ENCODE results near the gene PSME2. TPM values are rescaled to one million over a fixed set of nuclear protein-coding genes. Genes with fewer than 3 reads are reported as not detected.
A peak's percentile ranks its signal among the peaks of the same experiment; 100 is the strongest.

PSME2 gene
- total and polyA plus RNA-seq, 2 of the 13 experiments (the other 11 are each of a cell fraction or from before 2014, with no cell fraction given): 332 to 716 TPM

DNA sequence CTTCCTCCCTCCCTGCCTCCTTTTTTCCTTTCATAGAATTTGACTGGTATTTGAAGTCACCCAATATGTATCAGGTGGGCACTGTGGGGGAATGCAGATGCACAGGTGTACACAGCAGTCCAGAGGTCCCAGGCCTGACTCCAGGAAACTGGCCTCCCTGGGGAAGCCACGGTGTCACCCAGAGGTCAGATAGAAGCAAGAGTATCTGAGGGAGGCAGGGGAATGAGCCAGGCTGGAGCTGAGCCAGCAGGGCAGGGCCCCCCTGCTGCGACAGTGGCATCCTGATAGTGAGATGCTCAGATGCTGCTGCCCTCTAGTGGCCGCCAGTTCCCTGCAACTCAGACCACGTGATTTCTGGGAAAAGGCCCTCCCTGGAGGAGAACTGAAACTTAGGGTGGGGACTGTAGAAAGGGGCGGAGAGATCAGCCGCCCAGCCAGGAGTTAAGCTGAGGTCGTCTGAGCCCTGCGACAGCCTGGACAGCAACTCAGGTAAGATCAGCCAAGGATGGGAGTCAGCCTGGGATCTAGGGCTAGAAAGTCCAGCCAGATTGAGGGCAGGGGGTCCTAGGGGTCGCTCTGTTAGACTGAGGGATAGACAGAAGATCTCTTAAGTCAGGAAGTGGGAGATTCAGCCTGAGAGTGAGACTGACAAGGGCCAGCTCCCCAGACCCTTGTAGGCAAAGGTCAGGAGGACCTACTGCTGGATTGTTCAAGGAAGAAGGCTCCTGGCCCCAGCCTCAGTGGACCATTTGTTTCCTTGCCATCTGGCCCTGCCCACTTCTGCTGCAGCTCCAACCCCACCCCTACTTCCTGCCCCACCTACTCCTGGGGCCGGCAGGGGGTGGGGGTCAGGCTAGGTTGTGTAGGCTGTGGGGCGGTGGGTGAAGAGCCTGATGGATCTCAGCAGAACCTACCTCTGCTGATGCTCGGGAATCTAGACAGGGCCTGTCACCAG lies 14.7 kb upstream of the PSME2 start, which contains the start of gene IRF9 (continued):
- TF ChIP-seq ZNF550 (CRISPR knock-in tag; IDR thresholded peaks at IDR 0.05; ENCODE audit: borderline replicate concordance): peak; percentile 99
- no peak for TF ChIP-seq ADNP (CRISPR knock-in tag; IDR thresholded peaks at IDR 0.05)
- no peak for TF ChIP-seq ZNF33A (CRISPR knock-in tag; IDR thresholded peaks at IDR 0.05; ENCODE audit: borderline replicate concordance)
- TF ChIP-seq, protein P1, sequence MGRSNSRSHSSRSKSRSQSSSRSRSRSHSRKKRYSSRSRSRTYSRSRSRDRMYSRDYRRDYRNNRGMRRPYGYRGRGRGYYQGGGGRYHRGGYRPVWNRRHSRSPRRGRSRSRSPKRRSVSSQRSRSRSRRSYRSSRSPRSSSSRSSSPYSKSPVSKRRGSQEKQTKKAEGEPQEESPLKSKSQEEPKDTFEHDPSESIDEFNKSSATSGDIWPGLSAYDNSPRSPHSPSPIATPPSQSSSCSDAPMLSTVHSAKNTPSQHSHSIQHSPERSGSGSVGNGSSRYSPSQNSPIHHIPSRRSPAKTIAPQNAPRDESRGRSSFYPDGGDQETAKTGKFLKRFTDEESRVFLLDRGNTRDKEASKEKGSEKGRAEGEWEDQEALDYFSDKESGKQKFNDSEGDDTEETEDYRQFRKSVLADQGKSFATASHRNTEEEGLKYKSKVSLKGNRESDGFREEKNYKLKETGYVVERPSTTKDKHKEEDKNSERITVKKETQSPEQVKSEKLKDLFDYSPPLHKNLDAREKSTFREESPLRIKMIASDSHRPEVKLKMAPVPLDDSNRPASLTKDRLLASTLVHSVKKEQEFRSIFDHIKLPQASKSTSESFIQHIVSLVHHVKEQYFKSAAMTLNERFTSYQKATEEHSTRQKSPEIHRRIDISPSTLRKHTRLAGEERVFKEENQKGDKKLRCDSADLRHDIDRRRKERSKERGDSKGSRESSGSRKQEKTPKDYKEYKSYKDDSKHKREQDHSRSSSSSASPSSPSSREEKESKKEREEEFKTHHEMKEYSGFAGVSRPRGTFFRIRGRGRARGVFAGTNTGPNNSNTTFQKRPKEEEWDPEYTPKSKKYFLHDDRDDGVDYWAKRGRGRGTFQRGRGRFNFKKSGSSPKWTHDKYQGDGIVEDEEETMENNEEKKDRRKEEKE (IDR thresholded peaks at IDR 0.05): no peak
- TF ChIP-seq SMAD9 (CRISPR knock-in tag; IDR thresholded peaks at IDR 0.05): peak; percentile 97
- TF ChIP-seq, protein P2, sequence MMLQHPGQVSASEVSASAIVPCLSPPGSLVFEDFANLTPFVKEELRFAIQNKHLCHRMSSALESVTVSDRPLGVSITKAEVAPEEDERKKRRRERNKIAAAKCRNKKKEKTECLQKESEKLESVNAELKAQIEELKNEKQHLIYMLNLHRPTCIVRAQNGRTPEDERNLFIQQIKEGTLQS (CRISPR knock-in tag; IDR thresholded peaks at IDR 0.05): peak; percentile 64; the same call in 1 of the 2 replicates
- TF ChIP-seq, protein P3, sequence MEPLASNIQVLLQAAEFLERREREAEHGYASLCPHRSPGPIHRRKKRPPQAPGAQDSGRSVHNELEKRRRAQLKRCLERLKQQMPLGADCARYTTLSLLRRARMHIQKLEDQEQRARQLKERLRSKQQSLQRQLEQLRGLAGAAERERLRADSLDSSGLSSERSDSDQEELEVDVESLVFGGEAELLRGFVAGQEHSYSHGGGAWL (CRISPR knock-in tag; IDR thresholded peaks at IDR 0.05): peak; percentile 98
- TF ChIP-seq ZNF841 (CRISPR knock-in tag; IDR thresholded peaks at IDR 0.05; ENCODE audit: borderline replicate concordance): no peak
- no peak for TF ChIP-seq JDP2 (CRISPR knock-in tag; IDR thresholded peaks at IDR 0.05; ENCODE audit: borderline replicate concordance)
- TF ChIP-seq PCBP2 (optimal IDR thresholded peaks at IDR 0.05; ENCODE audit: low read depth, low read length, poor library complexity, severe bottlenecking): no peak
- peak; percentile 68 for TF ChIP-seq TBL1XR1 (IDR thresholded peaks at IDR 0.05; ENCODE audit: borderline replicate concordance, low read length, partially characterized antibody)
- TF ChIP-seq, protein P4, sequence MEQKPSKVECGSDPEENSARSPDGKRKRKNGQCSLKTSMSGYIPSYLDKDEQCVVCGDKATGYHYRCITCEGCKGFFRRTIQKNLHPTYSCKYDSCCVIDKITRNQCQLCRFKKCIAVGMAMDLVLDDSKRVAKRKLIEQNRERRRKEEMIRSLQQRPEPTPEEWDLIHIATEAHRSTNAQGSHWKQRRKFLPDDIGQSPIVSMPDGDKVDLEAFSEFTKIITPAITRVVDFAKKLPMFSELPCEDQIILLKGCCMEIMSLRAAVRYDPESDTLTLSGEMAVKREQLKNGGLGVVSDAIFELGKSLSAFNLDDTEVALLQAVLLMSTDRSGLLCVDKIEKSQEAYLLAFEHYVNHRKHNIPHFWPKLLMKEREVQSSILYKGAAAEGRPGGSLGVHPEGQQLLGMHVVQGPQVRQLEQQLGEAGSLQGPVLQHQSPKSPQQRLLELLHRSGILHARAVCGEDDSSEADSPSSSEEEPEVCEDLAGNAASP (CRISPR knock-in tag; IDR thresholded peaks at IDR 0.05; ENCODE audit: borderline replicate concordance): peak; percentile 99
- no peak for TF ChIP-seq ZNF530 (CRISPR knock-in tag; IDR thresholded peaks at IDR 0.05; ENCODE audit: low read depth)
- TF ChIP-seq ZNF629 (CRISPR knock-in tag; conservative IDR thresholded peaks at IDR 0.05): peak; percentile 54; the same call in 1 of the 2 replicates
- peak; percentile 99 for TF ChIP-seq ZNF615 (CRISPR knock-in tag; IDR thresholded peaks at IDR 0.05; ENCODE audit: borderline replicate concordance)
- no peak; the same call in 1 of the 2 replicates for TF ChIP-seq FOSL1 (CRISPR knock-in tag; IDR thresholded peaks at IDR 0.05; ENCODE audit: borderline replicate concordance)
- TF ChIP-seq ZNF124 (CRISPR knock-in tag; IDR thresholded peaks at IDR 0.05): peak; percentile 97
- TF ChIP-seq SRSF4 (IDR thresholded peaks at IDR 0.05; ENCODE audit: low read depth, low read length, poor library complexity, severe bottlenecking): no peak
- TF ChIP-seq TRIM24 (CRISPR knock-in tag; IDR thresholded peaks at IDR 0.05): no peak
- peak; percentile 96 for TF ChIP-seq ZSCAN21 (CRISPR knock-in tag; IDR thresholded peaks at IDR 0.05; ENCODE audit: borderline replicate concordance)
- TF ChIP-seq, protein P5, sequence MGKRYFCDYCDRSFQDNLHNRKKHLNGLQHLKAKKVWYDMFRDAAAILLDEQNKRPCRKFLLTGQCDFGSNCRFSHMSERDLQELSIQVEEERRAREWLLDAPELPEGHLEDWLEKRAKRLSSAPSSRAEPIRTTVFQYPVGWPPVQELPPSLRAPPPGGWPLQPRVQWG (CRISPR knock-in tag; IDR thresholded peaks at IDR 0.05; ENCODE audit: borderline replicate concordance, low read depth): no peak
- TF ChIP-seq KLF15 (CRISPR knock-in tag; IDR thresholded peaks at IDR 0.05; ENCODE audit: borderline replicate concordance): peak; percentile 76; the same call in 1 of the 2 replicates
- TF ChIP-seq NFATC3 (CRISPR knock-in tag; IDR thresholded peaks at IDR 0.05): peak; percentile 95; the same call in 1 of the 2 replicates
